Stimulated activated CD4-positive, alpha-beta T cell treated with anti-CD3 and anti-CD28 coated beads, Interleukin-4, amount 100 ng/mL, for 4 hours (primary cell): ENCODE data around the gene PDE4D.

Experiments
- DNase-seq, 2 experiments: peaks; one replicate each; pipeline ENCODE4 v3.0.0-alpha.2; 2020

The PDE4D gene

GRCh38 chr5:59648949-59649921 lies 244.3 kb downstream of the PDE4D start:
- no peak for DNase-seq

- DNase-seq, result no peak
These were observed 245.3 kb downstream of the PDE4D start for GRCh38 chr5:59648038-59648831.

DNA sequence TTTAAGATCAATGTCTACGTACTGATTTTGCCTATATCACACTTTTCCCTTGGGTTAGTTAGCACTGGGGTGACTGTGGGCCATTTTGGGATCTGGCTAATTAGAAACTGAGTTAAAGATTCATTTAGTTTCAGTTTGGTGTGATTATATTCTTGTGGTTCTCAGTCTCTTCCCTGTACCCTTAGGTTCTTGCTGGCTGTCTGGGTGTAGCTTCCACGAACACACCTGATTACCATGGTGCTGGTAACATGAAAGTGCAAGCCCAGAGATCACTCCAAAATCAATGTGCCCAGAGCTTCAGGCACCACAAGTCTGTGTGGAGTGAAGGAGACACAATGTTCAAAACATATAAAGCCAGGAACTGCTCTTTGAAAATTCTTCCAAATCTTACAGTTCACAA lies 248.1 kb downstream of the PDE4D start:
- no peak for DNase-seq

DNA sequence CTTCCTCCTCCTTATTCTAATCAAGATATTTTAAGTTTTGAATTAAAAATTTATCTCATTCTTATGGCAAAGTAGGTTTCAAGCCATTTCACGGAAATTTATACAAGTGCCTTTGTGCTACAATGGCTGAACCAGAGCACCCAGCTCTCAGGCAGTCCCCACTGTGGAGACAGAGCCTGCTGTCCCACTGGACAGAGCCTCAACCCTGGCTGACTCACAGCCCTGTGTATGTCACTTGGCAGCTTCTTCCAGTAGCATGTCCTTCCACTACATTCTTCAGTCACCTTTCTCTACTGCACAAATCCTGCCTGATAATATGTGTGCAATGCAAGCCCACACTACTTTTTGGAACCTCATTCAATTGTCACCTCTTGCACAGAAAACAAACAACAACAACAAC lies 253.1 kb downstream of the PDE4D start:
- no peak for DNase-seq

- DNase-seq, result no peak
These were observed 255.5 kb downstream of the PDE4D start for GRCh38 chr5:59637884-59638580.

GRCh38 chr5:59629561-59629960 lies 264.0 kb downstream of the PDE4D start:
- DNase-seq, result no peak

DNA sequence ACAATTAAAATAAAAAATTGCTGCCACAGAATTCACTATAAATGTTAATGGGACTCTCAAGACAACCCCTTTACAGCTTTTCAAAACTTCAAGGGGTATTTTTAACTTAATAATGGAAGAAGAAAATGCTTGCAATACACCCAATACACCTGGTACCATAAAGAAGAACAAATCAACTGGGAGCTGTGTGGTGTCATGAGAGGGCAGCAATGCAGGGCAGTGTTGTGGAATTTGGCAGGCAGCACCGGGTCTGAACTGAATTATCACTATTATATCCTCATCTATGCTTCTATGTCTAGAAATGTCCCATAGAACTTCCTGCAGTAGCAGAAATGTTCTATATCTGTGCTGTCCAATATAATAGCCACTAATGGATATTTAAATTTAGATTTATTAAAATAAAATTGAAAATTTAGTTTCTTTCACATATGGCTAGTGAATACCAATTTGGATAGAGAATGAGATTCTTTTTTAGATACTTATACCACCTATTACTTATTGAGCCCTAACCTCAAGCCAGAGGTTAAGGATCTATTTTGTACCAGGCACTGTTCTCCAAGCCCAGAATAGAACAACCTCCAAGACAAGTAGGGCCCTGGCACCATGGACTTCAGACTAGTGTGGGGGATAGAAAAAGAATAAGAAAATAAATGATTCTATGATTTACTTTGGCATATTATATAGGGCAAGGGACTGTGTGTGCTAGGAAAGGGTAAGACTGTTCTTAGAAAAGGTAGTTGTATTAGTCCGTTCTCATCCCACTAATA lies 265.3 kb downstream of the PDE4D start:
- no peak for DNase-seq

- no peak for DNase-seq
These were observed 268.6 kb downstream of the PDE4D start for GRCh38 chr5:59624898-59625297.

- DNase-seq, result no peak
These were observed 270.7 kb downstream of the PDE4D start for GRCh38 chr5:59622848-59623247.

- no peak for DNase-seq
These were observed 272.0 kb downstream of the PDE4D start for GRCh38 chr5:59621477-59621876.

GRCh38 chr5:59620535-59621212 lies 272.9 kb downstream of the PDE4D start:
- no peak for DNase-seq

- no peak for DNase-seq
These were observed 274.9 kb downstream of the PDE4D start for GRCh38 chr5:59618644-59619043.

GRCh38 chr5:59617186-59617771 lies 276.2 kb downstream of the PDE4D start:
- DNase-seq, result no peak

DNA sequence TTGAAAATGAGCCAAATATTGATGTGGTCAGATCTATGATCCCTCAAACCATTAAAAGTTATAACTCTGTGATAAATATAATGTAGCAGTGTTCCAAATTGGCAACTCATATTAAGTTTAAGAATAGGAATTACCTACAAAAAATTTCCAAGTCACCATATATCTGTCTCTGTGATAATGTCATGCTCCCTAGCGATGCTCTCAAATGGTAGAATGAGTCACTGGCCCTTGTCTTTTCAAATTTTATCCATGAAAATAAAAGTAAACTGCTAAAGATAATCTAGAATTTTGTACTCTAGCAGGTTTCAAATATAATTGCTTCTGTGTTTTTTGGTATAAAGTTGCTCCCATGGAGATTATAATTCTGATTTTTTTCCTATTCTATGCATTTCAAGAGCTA lies 277.1 kb downstream of the PDE4D start:
- no peak for DNase-seq

GRCh38 chr5:59615272-59615671 lies 278.3 kb downstream of the PDE4D start:
- DNase-seq, result no peak

- DNase-seq, result no peak
These were observed 283.8 kb downstream of the PDE4D start for GRCh38 chr5:59609501-59610265.

DNA sequence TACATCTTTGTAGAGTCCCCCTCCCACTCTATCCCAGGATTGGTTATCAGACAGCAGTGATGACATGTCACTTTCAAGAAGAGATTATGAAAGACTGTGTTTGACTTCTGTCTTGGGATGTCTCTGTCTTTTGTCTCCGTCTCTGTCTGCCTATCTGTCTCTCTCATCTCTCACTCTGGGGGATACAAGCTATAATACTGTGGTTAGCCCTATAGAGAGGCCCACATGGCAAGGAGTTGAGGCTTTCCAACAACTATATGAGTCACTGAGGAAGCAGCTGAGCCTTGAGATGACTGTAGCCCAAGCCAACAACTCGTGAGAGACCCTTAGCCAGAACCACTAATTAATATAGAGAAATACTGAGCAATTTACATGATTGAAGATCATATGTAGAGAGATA lies 284.8 kb downstream of the PDE4D start:
- no peak for DNase-seq

GRCh38 chr5:59607138-59607765 lies 286.3 kb downstream of the PDE4D start:
- no peak for DNase-seq

DNA sequence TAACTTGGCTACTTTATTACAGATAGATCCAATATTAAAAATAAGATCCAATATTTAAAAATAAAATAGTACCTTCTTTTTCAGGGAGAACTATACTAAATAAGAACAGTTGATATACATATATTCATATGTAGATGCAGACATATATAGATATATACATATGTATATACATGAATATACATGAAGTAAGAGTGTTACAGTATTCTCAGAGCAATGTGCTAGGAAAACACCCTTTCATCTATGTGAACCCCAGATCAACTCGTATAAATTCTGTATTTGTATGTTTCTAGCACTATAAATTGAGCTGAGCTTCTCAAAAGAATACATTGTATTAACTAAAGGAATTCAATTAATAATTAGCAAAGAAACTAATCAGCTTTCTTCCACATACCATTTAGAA lies 287.6 kb downstream of the PDE4D start:
- DNase-seq, result no peak

- DNase-seq, result no peak
These were observed 289.4 kb downstream of the PDE4D start for GRCh38 chr5:59604111-59604510.
